ENCODE data around the gene TPO.

GRCh38 chr2:1371082-1371481 lies 42.2 kb upstream of the TPO start:
- TF ChIP-seq CTCF (IDR thresholded peaks at IDR 0.05; ENCODE audit: low read length) (no peak), EZH2 (optimal IDR thresholded peaks at IDR 0.05; ENCODE audit: low read depth, low read length) (no peak), EZH2phosphoT487 (IDR thresholded peaks at IDR 0.05; ENCODE audit: low read length) (no peak)

Measured in MM.1S (cell line).